Measurements from ENCODE around the gene ACER3. TPM values are rescaled to one million over a fixed set of nuclear protein-coding genes. Genes with fewer than 3 reads are reported as not detected.

Gene ACER3
- total and polyA plus RNA-seq, 2 of the 4 experiments (the other 2 are of a cell fraction): 3.5 to 10.0 TPM

DNA sequence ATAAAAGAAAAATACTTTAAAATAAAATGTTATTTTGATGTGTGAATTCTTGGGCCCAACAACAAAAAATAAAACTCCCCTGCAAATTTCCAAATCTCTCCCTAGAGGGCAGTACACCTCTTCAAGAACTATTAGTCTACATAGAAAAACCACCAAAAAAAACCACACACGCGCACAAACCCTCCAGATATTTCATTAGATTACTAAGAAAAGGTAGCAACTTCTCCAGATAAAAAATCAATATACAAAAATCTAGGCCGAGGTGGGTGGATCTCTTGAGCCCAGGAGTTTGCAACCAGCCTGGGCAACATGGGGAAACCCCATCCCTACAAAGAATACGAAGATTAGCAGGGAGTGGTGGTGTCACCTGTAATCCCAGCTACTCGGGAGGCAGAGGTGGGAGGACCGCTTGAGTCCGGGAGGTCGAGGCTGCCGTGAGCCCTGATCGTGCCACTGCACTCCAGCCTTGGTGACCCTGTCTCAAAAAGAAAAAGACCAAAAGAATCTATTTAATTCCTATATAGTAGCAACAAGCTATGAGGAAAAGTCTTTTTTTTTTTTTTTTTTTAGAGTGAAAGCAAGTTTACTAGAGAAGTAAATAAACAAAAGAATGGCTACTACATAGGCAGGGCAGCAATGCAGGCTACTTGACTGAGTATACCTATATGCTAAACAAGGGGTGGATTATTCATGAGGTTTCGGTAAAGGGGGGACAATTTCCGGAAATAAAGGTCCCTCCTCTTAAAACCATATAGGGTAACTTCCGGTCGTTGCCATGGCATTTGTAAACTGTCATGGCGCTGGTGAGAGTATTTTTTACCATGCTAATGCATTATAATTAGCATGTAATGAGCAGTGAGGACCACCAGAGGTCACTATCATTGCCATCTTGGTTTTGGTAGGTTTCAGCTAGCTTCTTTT is 186.5 kb downstream of the ACER3 start:
- Histone ChIP-seq H3K27ac (ENCODE audit: insufficient read depth, low read length) (no peak overlapping the region), H4K5ac (ENCODE audit: low read depth, low read length) (no peak overlapping the region)
- dilution Hi-C loops (cut with HindIII; ENCODE audit: low sequenced_read_pairs, unreplicated experiment): no loop called here
- TF ChIP-seq RCOR1 (IDR thresholded peaks at IDR 0.05; ENCODE audit: insufficient replicate concordance, low read length): no peak
- TF ChIP-seq, protein P1, sequence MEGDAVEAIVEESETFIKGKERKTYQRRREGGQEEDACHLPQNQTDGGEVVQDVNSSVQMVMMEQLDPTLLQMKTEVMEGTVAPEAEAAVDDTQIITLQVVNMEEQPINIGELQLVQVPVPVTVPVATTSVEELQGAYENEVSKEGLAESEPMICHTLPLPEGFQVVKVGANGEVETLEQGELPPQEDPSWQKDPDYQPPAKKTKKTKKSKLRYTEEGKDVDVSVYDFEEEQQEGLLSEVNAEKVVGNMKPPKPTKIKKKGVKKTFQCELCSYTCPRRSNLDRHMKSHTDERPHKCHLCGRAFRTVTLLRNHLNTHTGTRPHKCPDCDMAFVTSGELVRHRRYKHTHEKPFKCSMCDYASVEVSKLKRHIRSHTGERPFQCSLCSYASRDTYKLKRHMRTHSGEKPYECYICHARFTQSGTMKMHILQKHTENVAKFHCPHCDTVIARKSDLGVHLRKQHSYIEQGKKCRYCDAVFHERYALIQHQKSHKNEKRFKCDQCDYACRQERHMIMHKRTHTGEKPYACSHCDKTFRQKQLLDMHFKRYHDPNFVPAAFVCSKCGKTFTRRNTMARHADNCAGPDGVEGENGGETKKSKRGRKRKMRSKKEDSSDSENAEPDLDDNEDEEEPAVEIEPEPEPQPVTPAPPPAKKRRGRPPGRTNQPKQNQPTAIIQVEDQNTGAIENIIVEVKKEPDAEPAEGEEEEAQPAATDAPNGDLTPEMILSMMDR (conservative IDR thresholded peaks at IDR 0.05; ENCODE audit: low read depth, low read length): peak; percentile 86
- no peak for TF ChIP-seq CHD1 (IDR thresholded peaks at IDR 0.05; ENCODE audit: low read depth, low read length)
- TF ChIP-seq MAFK (IDR thresholded peaks at IDR 0.05; ENCODE audit: low read depth, low read length): no peak
- TF ChIP-seq, protein P2, sequence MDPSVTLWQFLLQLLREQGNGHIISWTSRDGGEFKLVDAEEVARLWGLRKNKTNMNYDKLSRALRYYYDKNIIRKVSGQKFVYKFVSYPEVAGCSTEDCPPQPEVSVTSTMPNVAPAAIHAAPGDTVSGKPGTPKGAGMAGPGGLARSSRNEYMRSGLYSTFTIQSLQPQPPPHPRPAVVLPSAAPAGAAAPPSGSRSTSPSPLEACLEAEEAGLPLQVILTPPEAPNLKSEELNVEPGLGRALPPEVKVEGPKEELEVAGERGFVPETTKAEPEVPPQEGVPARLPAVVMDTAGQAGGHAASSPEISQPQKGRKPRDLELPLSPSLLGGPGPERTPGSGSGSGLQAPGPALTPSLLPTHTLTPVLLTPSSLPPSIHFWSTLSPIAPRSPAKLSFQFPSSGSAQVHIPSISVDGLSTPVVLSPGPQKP (IDR thresholded peaks at IDR 0.05; ENCODE audit: borderline replicate concordance, low read depth, low read length): peak; percentile 98
- TF ChIP-seq RAD21 (IDR thresholded peaks at IDR 0.05; ENCODE audit: low read length): peak; percentile 75
- TF ChIP-seq MAZ (IDR thresholded peaks at IDR 0.05; ENCODE audit: borderline replicate concordance, low read depth, low read length): no peak
- no peak for TF ChIP-seq RFX5 (IDR thresholded peaks at IDR 0.05; ENCODE audit: low read depth, low read length)
- no peak for TF ChIP-seq BHLHE40 (IDR thresholded peaks at IDR 0.05; ENCODE audit: low read depth, low read length)
- no peak for TF ChIP-seq USF2 (IDR thresholded peaks at IDR 0.05; ENCODE audit: low read depth, low read length)
- TF ChIP-seq POLR2A (IDR thresholded peaks at IDR 0.05; ENCODE audit: low read depth, low read length): no peak
- TF ChIP-seq SMC3 (IDR thresholded peaks at IDR 0.05; ENCODE audit: low read depth, low read length): peak; percentile 86
- TF ChIP-seq MXI1 (IDR thresholded peaks at IDR 0.05; ENCODE audit: borderline replicate concordance, low read depth, low read length): peak; percentile 58; the same call in 1 of the 2 replicates

More for the DNA sequence above, 186.5 kb downstream of the ACER3 start:
- Histone ChIP-seq H3K18ac (ENCODE audit: low read depth, low read length) (no peak overlapping the region), H2BK15ac (ENCODE audit: low read depth, low read length) (no peak overlapping the region), H4K8ac (ENCODE audit: low read depth in 2 of 2, low read length in 2 of 2) (no peak overlapping the region), H4K91ac (ENCODE audit: insufficient read depth, low read depth, low read length) (no peak overlapping the region), H3K4me3 (ENCODE audit: insufficient read depth, low read depth, low read length) (peak overlapping the region; percentile 38; the same call in 1 of the 2 replicates), H3K9me3 (ENCODE audit: control insufficient read depth, insufficient read depth, low read length) (no peaks in the 10 kb centered on the region), H2AFZ (replicated peaks; ENCODE audit: low read length, poor library complexity) (peak overlapping the region; percentile 87), H3K27me3 (ENCODE audit: control insufficient read depth, insufficient read depth, low read length) (peaks cover 11% of the 10 kb centered on the region), H4K20me1 (ENCODE audit: insufficient read depth, low read length) (no peaks in the 10 kb centered on the region), H2AK5ac (ENCODE audit: low read depth, low read length) (0 out of 2 replicates have a peak overlapping the region, but pooled peaks have one; percentile 18), H2BK120ac (ENCODE audit: low read depth, low read length) (no peak overlapping the region), H3K9ac (ENCODE audit: low read depth, low read length) (no peak overlapping the region), H3K4me2 (ENCODE audit: low read depth, low read length) (peak overlapping the region; percentile 79), H3K14ac (replicated peaks; ENCODE audit: low read depth, low read length) (no peak overlapping the region), H3K9me1 (ENCODE audit: insufficient read depth, low read length) (no peaks in the 10 kb centered on the region), H3K36me3 (ENCODE audit: control insufficient read depth, insufficient read depth, low read length) (no peaks in the 10 kb centered on the region), H2AK9ac (replicated peaks; ENCODE audit: low read depth, low read length, poor library complexity) (peak overlapping the region; percentile 78), H3K23ac (ENCODE audit: low read depth, low read length) (no peak overlapping the region), H3K4me1 (ENCODE audit: control insufficient read depth, insufficient read depth, low read length) (no peaks in the 10 kb centered on the region), H3K79me1 (ENCODE audit: low read depth in 1 of 2, low read length in 2 of 2) (no peaks in the 10 kb centered on the region), H2BK5ac (ENCODE audit: low read depth, low read length, poor library complexity, severe bottlenecking) (no peak overlapping the region), H3K4ac (ENCODE audit: low read depth, low read length) (no peak overlapping the region), H3K56ac (ENCODE audit: extremely low read depth, insufficient read depth, low read length) (no peak overlapping the region), H2BK20ac (ENCODE audit: low read depth, low read length) (no peak overlapping the region)
- peak; percentile 87 for ATAC-seq (ENCODE audit: low read depth)
- CTCF ChIA-PET: interaction anchor here (0.6 to 1.9 kb wide), 11 partner anchors 11 to 326 kb away, joined by 3 to 21 read pairs (median 4); no protein-coding TSS in a partner anchor
- in situ Hi-C loops (cut with MboI; ENCODE audit: low sequenced_read_pairs): loop anchor here (5.0 to 25.0 kb wide), 3 partner anchors 45 to 310 kb away; no protein-coding TSS in a partner anchor
- DNase-seq: peak; percentile 91
- POLR2A ChIA-PET (ENCODE audit: unreplicated experiment): interaction anchor here (0.6 to 1.0 kb wide), 4 partner anchors 44 to 1037 kb away, joined by 3 to 12 read pairs (median 10); no protein-coding TSS in a partner anchor
- WGBS, 2 experiments (ENCODE audit: extremely low coverage in 2 of 2, insufficient read length in 1 of 2): no CpG with 5 or more reads among the region's 15 CpGs
- no TSS peak for BruUV-seq (replicated peaks)
- intact Hi-C loops (cut with micrococcal nuclease): loop anchor here (1.0 to 10.0 kb wide), 8 partner anchors 26 to 568 kb away; no protein-coding TSS in a partner anchor
